COLO668 (cell line): Measurements from ENCODE around the gene OR5AU1.
"Not testable (repeated sequence)": the region's sequence is repeated elsewhere in the genome, so short reads cannot be mapped to it uniquely, and the experiment has no call there.

Source experiments
- DNase-seq: peaks from one replicate; lab custom pipeline; 2025; ENCODE audit not compliant: unreplicated experiment; lab: John Stamatoyannopoulos, UW

The OR5AU1 gene

GRCh38 chr14:21182166-21182565 lies 26.3 kb upstream of the OR5AU1 start:
- DNase-seq: no peak

GRCh38 chr14:21171128-21171527 lies 15.3 kb upstream of the OR5AU1 start:
- no peak for DNase-seq

- no peak for DNase-seq
Measured at GRCh38 chr14:21169573-21169972, 13.7 kb upstream of the OR5AU1 start.

GRCh38 chr14:21168055-21168454 lies 12.2 kb upstream of the OR5AU1 start:
- DNase-seq: no peak

GRCh38 chr14:21165670-21166069 lies 9.8 kb upstream of the OR5AU1 start:
- DNase-seq: not testable (repeated sequence)

- DNase-seq: not testable (repeated sequence)
Measured at GRCh38 chr14:21165002-21165605, 9.2 kb upstream of the OR5AU1 start.

GRCh38 chr14:21163871-21164291 lies 8.0 kb upstream of the OR5AU1 start:
- DNase-seq: no peak

- DNase-seq: no peak
Measured at GRCh38 chr14:21162081-21162480, 6.2 kb upstream of the OR5AU1 start.

- no peak for DNase-seq
Measured at GRCh38 chr14:21160061-21160610, 4.3 kb upstream of the OR5AU1 start.

- not testable (repeated sequence) for DNase-seq
Measured at GRCh38 chr14:21158175-21158574, 2.3 kb upstream of the OR5AU1 start.

- DNase-seq: no peak
Measured at GRCh38 chr14:21149641-21150367, 6.1 kb downstream of the OR5AU1 start.

- DNase-seq: no peak
Measured at GRCh38 chr14:21145437-21145836, 10.4 kb downstream of the OR5AU1 start.

GRCh38 chr14:21142357-21142756 lies 13.5 kb downstream of the OR5AU1 start:
- DNase-seq: no peak

- DNase-seq: no peak
Measured at GRCh38 chr14:21136024-21136423, 19.8 kb downstream of the OR5AU1 start.

GRCh38 chr14:21133901-21134300 lies 22.0 kb downstream of the OR5AU1 start:
- DNase-seq: no peak

- DNase-seq: no peak
Measured at GRCh38 chr14:21123429-21123828, 32.4 kb downstream of the OR5AU1 start.

GRCh38 chr14:21121122-21121521 lies 34.7 kb downstream of the OR5AU1 start:
- DNase-seq: no peak

GRCh38 chr14:21120686-21121085 lies 35.2 kb downstream of the OR5AU1 start:
- no peak for DNase-seq

GRCh38 chr14:21118933-21119332 lies 36.9 kb downstream of the OR5AU1 start:
- DNase-seq: no peak

GRCh38 chr14:21113369-21113768 lies 42.5 kb downstream of the OR5AU1 start:
- DNase-seq: no peak

GRCh38 chr14:21112255-21112654 lies 43.6 kb downstream of the OR5AU1 start:
- DNase-seq: no peak

GRCh38 chr14:21109377-21110138 lies 46.3 kb downstream of the OR5AU1 start:
- no peak for DNase-seq
